Cardiac ventricle fibroblast (primary cell): Measurements from ENCODE around the gene IQCF2. TPM values are rescaled to one million over a fixed set of nuclear protein-coding genes. Genes with fewer than 3 reads are reported as not detected.

Experiments
- total RNA-seq: library from RNA; depleted of rRNA; stranded (reverse); fragments of >200 nt; gene quantifications from 2 replicates; pipeline ENCODE4 v1.2.3, GENCODE V29; 2015

The IQCF2 gene
- not detected in 2 replicates for total RNA-seq

GRCh38 chr3:51860703-51861665 lies at the start of gene IQCF2:
IQCF2 (plus strand) TSS chr3:51861615; CDS start chr3:51861667, 52 bp downstream.

GRCh38 chr3:51875501-51875900 lies 14.1 kb downstream of the IQCF2 start, which contains the start of gene IQCF5:
IQCF5 (minus strand) TSS chr3:51875601; CDS start chr3:51875531, 70 bp downstream.

Other genes with a start within 250 kb of the IQCF2 start
- gene TEX264, start 190.4 kb upstream of the IQCF2 start, total RNA-seq = 64.6 and 70.3 TPM in 2 replicates
- not detected in 2 replicates for gene GRM2, start 154.5 kb upstream of the IQCF2 start, total RNA-seq
- gene IQCF6, start 82.4 kb upstream of the IQCF2 start, total RNA-seq = not detected in 2 replicates
- gene IQCF5, start 14.0 kb downstream of the IQCF2 start, total RNA-seq = not detected in 2 replicates
- not detected in 2 replicates for gene IQCF1, start 41.7 kb downstream of the IQCF2 start, total RNA-seq
- 22.3 and 24.1 TPM in 2 replicates for gene RRP9, start 80.3 kb downstream of the IQCF2 start, total RNA-seq
- 21.2 and 26.0 TPM in 2 replicates for gene PARP3, start 80.7 kb downstream of the IQCF2 start, total RNA-seq
- gene GPR62, start 93.8 kb downstream of the IQCF2 start, total RNA-seq = 0.12 TPM in 1 of 2 replicates, not detected in the other
- gene PCBP4, start 105.8 kb downstream of the IQCF2 start, total RNA-seq = 35.4 and 50.2 TPM in 2 replicates
- 59.8 and 81.4 TPM in 2 replicates for gene ABHD14B, start 112.4 kb downstream of the IQCF2 start, total RNA-seq
- gene ABHD14A, start 113.4 kb downstream of the IQCF2 start, total RNA-seq = 39.6 and 47.2 TPM in 2 replicates
- 46.6 and 47.5 TPM in 2 replicates for gene ACY1, start 121.9 kb downstream of the IQCF2 start, total RNA-seq
- 2,153 and 2,428 TPM in 2 replicates for gene RPL29, start 134.3 kb downstream of the IQCF2 start, total RNA-seq
- 8.9 and 12.9 TPM in 2 replicates for gene DUSP7, start 195.0 kb downstream of the IQCF2 start, total RNA-seq